ENCODE results near the gene TSC22D1. TPM values are rescaled to one million over a fixed set of nuclear protein-coding genes. Genes with fewer than 3 reads are reported as not detected.

TSC22D1 gene
- total RNA-seq, 1 experiment from 2014 or later: 79.2 TPM

GRCh38 chr13:44416744-44417143, 159.4 kb downstream of the TSC22D1 start:
- Histone ChIP-seq H4K20me1 (ENCODE audit: insufficient read depth) (no peaks in the 10 kb centered on the region), H3K36me3 (ENCODE audit: low read depth) (no peaks in the 10 kb centered on the region), H3K9me2 (ENCODE audit: insufficient read depth) (no peaks in the 10 kb centered on the region), H3K27ac (no peak overlapping the region), H3K79me2 (ENCODE audit: low read depth) (no peaks in the 10 kb centered on the region), H3K27me3 (ENCODE audit: insufficient read depth, low read depth) (no peaks in the 10 kb centered on the region), H3K4me3 (no peak overlapping the region), H3K4me2 (no peak overlapping the region), H3K9me3 (ENCODE audit: insufficient read depth, low read depth) (no peaks in the 10 kb centered on the region), H3K4me1 (replicated peaks; ENCODE audit: insufficient read depth) (no peaks in the 10 kb centered on the region), H3F3A (ENCODE audit: insufficient read depth, low read depth) (no peaks in the 10 kb centered on the region), H2AFZ (no peak overlapping the region)
- DNase-seq: no peak
- ChIA-PET POLR2A (ENCODE audit: unreplicated experiment) (no interaction called here), CTCF (no interaction called here)
- no TSS peak for BruUV-seq (replicated peaks)
- intact Hi-C loops (cut with micrococcal nuclease; ENCODE audit: unreplicated experiment): no loop called here
- TF ChIP-seq EZH2 (IDR thresholded peaks at IDR 0.05; ENCODE audit: low read depth): no peak
- TF ChIP-seq, protein P1, sequence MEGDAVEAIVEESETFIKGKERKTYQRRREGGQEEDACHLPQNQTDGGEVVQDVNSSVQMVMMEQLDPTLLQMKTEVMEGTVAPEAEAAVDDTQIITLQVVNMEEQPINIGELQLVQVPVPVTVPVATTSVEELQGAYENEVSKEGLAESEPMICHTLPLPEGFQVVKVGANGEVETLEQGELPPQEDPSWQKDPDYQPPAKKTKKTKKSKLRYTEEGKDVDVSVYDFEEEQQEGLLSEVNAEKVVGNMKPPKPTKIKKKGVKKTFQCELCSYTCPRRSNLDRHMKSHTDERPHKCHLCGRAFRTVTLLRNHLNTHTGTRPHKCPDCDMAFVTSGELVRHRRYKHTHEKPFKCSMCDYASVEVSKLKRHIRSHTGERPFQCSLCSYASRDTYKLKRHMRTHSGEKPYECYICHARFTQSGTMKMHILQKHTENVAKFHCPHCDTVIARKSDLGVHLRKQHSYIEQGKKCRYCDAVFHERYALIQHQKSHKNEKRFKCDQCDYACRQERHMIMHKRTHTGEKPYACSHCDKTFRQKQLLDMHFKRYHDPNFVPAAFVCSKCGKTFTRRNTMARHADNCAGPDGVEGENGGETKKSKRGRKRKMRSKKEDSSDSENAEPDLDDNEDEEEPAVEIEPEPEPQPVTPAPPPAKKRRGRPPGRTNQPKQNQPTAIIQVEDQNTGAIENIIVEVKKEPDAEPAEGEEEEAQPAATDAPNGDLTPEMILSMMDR (conservative IDR thresholded peaks at IDR 0.05): no peak

- Histone ChIP-seq H3K9me3 (ENCODE audit: insufficient read depth, low read depth) (no peaks in the 10 kb centered on the region), H3K79me2 (ENCODE audit: low read depth) (no peaks in the 10 kb centered on the region), H3K9me2 (ENCODE audit: insufficient read depth) (no peaks in the 10 kb centered on the region), H3K27me3 (ENCODE audit: insufficient read depth, low read depth) (no peaks in the 10 kb centered on the region), H3K4me1 (replicated peaks; ENCODE audit: insufficient read depth) (no peaks in the 10 kb centered on the region), H3F3A (ENCODE audit: insufficient read depth, low read depth) (no peaks in the 10 kb centered on the region), H2AFZ (no peak overlapping the region), H3K4me2 (no peak overlapping the region), H3K27ac (no peak overlapping the region), H3K4me3 (no peak overlapping the region), H4K20me1 (ENCODE audit: insufficient read depth) (no peaks in the 10 kb centered on the region), H3K36me3 (ENCODE audit: low read depth) (no peaks in the 10 kb centered on the region)
- BruUV-seq (replicated peaks): no TSS peak
- DNase-seq: no peak
- intact Hi-C loops (cut with micrococcal nuclease; ENCODE audit: unreplicated experiment): no loop called here
- ChIA-PET CTCF (interaction anchor here (0.6 kb wide), 1 partner anchor 250 kb away, joined by 3 read pairs; no protein-coding TSS in a partner anchor), POLR2A (ENCODE audit: unreplicated experiment) (no interaction called here)
- TF ChIP-seq, protein P1 (conservative IDR thresholded peaks at IDR 0.05): no peak
- TF ChIP-seq EZH2 (IDR thresholded peaks at IDR 0.05; ENCODE audit: low read depth): no peak
Measured at GRCh38 chr13:44416301-44416700, 159.8 kb downstream of the TSC22D1 start.

GRCh38 chr13:44415815-44416214, 160.3 kb downstream of the TSC22D1 start:
- no peaks in the 10 kb centered on the region for H3K9me2 ChIP-seq (ENCODE audit: insufficient read depth)
- TF ChIP-seq EZH2 (IDR thresholded peaks at IDR 0.05; ENCODE audit: low read depth): no peak
- TF ChIP-seq, protein P1 (conservative IDR thresholded peaks at IDR 0.05): no peak
- no peaks in the 10 kb centered on the region for H3K9me3 ChIP-seq (ENCODE audit: insufficient read depth, low read depth)
- H3K4me2 ChIP-seq: no peak overlapping the region
- H2AFZ ChIP-seq: no peak overlapping the region
- H3F3A ChIP-seq (ENCODE audit: insufficient read depth, low read depth): no peaks in the 10 kb centered on the region
- no TSS peak for BruUV-seq (replicated peaks)
- no peak for DNase-seq
- no peaks in the 10 kb centered on the region for H3K36me3 ChIP-seq (ENCODE audit: low read depth)
- no peaks in the 10 kb centered on the region for H4K20me1 ChIP-seq (ENCODE audit: insufficient read depth)
- ChIA-PET CTCF (interaction anchor here (0.6 kb wide), 1 partner anchor 250 kb away, joined by 3 read pairs; no protein-coding TSS in a partner anchor), POLR2A (ENCODE audit: unreplicated experiment) (interaction anchor here (0.7 kb wide), 1 partner anchor 518 kb away, joined by 3 read pairs; no protein-coding TSS in a partner anchor)
- intact Hi-C loops (cut with micrococcal nuclease; ENCODE audit: unreplicated experiment): no loop called here
- H3K27me3 ChIP-seq (ENCODE audit: insufficient read depth, low read depth): no peaks in the 10 kb centered on the region
- no peak overlapping the region for H3K4me3 ChIP-seq
- no peak overlapping the region for H3K27ac ChIP-seq
- H3K79me2 ChIP-seq (ENCODE audit: low read depth): no peaks in the 10 kb centered on the region
- no peaks in the 10 kb centered on the region for H3K4me1 ChIP-seq (replicated peaks; ENCODE audit: insufficient read depth)

All from PC-9 (cell line).